Common myeloid progenitor, CD34-positive (primary cell): ENCODE measurements around the gene LRRN3. TPM values are rescaled to one million over a fixed set of nuclear protein-coding genes. Genes with fewer than 3 reads are reported as not detected.

Experiments used
- CTCF ChIA-PET: fragments of 350-600 bp; sonication (Branson Sonifier 250); formaldehyde crosslinking; loops from one replicate; lab custom pipeline; 2021; ENCODE audit warnings: antibody characterized with exemption; lab: Charles Lee
- POLR2A ChIA-PET: fragments of 350-600 bp; sonication (Branson Sonifier 250); formaldehyde crosslinking; loops from one replicate; lab custom pipeline; 2021; ENCODE audit warnings: antibody characterized with exemption; lab: Charles Lee
- DNase-seq, 3 donors: peaks; one replicate each; pipeline versions ENCODE4 v3.0.0 to v3.0.0-alpha.2; 2013
- H3K27ac ChIP-seq, 2 experiments: 1 replicate in 1 of 2; 2 replicates in 1 of 2; pipeline ENCODE4 v1.7.0; 2013; ENCODE audit warnings: inconsistent platforms in 2 of 2, low read length in 2 of 2, mild to moderate bottlenecking in 2 of 2, low read depth in 1 of 2, moderate library complexity in 1 of 2; ENCODE audit not compliant: severe bottlenecking in 2 of 2, insufficient read depth in 1 of 2, poor library complexity in 1 of 2
- H3K27me3 ChIP-seq, 5 experiments: replicated peaks in 2 of 5; 1 replicate in 3 of 5; 2 replicates in 2 of 5; pipeline versions ENCODE4 v1.6.1 to v1.7.0; 2013; ENCODE audit warnings: low read length in 4 of 5, mild to moderate bottlenecking in 2 of 5, moderate library complexity in 2 of 5, inconsistent platforms in 1 of 5; ENCODE audit not compliant: insufficient read depth in 5 of 5, control insufficient read depth in 4 of 5
- H3K36me3 ChIP-seq, 4 experiments: 1 replicate in 2 of 4; 2 replicates in 2 of 4; pipeline versions ENCODE4 v1.6.1 to v1.7.0; 2013; ENCODE audit warnings: low read length in 3 of 4, control low read depth in 1 of 4, mild to moderate bottlenecking in 1 of 4; ENCODE audit not compliant: control insufficient read depth in 4 of 4, insufficient read depth in 4 of 4
- H3K4me1 ChIP-seq, 4 experiments: 1 replicate in 3 of 4; 2 replicates in 1 of 4; pipeline versions ENCODE4 v1.6.1 to v1.7.1; 2013; ENCODE audit warnings: low read length in 3 of 4, mild to moderate bottlenecking in 3 of 4, control low read depth in 1 of 4, inconsistent platforms in 1 of 4, moderate library complexity in 1 of 4; ENCODE audit not compliant: control insufficient read depth in 4 of 4, insufficient read depth in 4 of 4; ENCODE audit errors: control extremely low read depth in 1 of 4
- H3K4me3 ChIP-seq, 7 experiments: 1 replicate in 4 of 7; 2 replicates in 3 of 7; pipeline versions ENCODE4 v1.5.1 to v1.7.0; 2013; ENCODE audit warnings: mild to moderate bottlenecking in 7 of 7, low read length in 6 of 7, moderate library complexity in 6 of 7, inconsistent platforms in 2 of 7, low read depth in 2 of 7, control low read depth in 1 of 7; ENCODE audit not compliant: insufficient read depth in 4 of 7, control insufficient read depth in 1 of 7; ENCODE audit errors: extremely low read depth in 1 of 7
- H3K9me3 ChIP-seq, 5 experiments: 1 replicate in 4 of 5; 2 replicates in 1 of 5; pipeline versions ENCODE4 v1.6.1 to v1.7.1; 2013; ENCODE audit warnings: low read length in 4 of 5, mild to moderate bottlenecking in 2 of 5, inconsistent platforms in 1 of 5, low read depth in 1 of 5, moderate library complexity in 1 of 5; ENCODE audit not compliant: control insufficient read depth in 4 of 5, insufficient read depth in 2 of 5; ENCODE audit errors: control extremely low read depth in 1 of 5
- WGBS: methylation state at CpG from one replicate; pipeline ENCODE4 v1.1.5; 2013; ENCODE audit not compliant: insufficient coverage; 5-methylcytosine and 5-hydroxymethylcytosine counted together
- polyA plus RNA-seq: library from polyadenylated mRNA; unstranded; fragments of 120-200 nt; gene quantifications from one replicate; pipeline ENCODE4 v1.2.1, GENCODE V29; 2013

LRRN3 gene
- 0.38 TPM for polyA plus RNA-seq

GRCh38 chr7:111090846-111091245, at the start of gene LRRN3:
TSS of gene LRRN3 (plus strand) at chr7:111091127. CDS start at chr7:111122773, 31,646 bp downstream.
- Histone ChIP-seq H3K27ac (no peak within 1 kb of the TSS), H3K36me3 (no peaks in the 10 kb centered on the region), H3K4me1 (peaks cover 0 to 4% (median 0%) of the 10 kb centered on the region in 4 experiments), H3K4me3 (no peak within 1 kb of the TSS), H3K9me3 (no peaks in the 10 kb centered on the region), H3K27me3 (no peaks in the 10 kb centered on the region)
- CTCF ChIA-PET: interaction anchor here (0.9 to 1.1 kb wide), 2 partner anchors 8 to 17 kb away, joined by 3 to 4 read pairs; no protein-coding TSS in a partner anchor
- DNase-seq: no peak
- POLR2A ChIA-PET: no interaction called here
- WGBS: 98% methylated on average over 5 of the region's 6 CpGs

GRCh38 chr7:111041577-111041976, 49.4 kb upstream of the LRRN3 start:
- WGBS: 100% methylated on average over 1 of the region's 2 CpGs
- Histone ChIP-seq H3K27me3 (no peaks in the 10 kb centered on the region), H3K27ac (no peak overlapping the region), H3K4me3 (no peak overlapping the region), H3K4me1 (no peaks in the 10 kb centered on the region), H3K36me3 (no peaks in the 10 kb centered on the region), H3K9me3 (no peaks in the 10 kb centered on the region)
- ChIA-PET POLR2A (no interaction called here), CTCF (interaction anchor here (1.0 kb wide), 1 partner anchor 12 kb away, joined by 3 read pairs; no protein-coding TSS in a partner anchor)
- no peak for DNase-seq

GRCh38 chr7:111042842-111043241, 48.1 kb upstream of the LRRN3 start:
- CTCF ChIA-PET: no interaction called here
- H3K36me3 ChIP-seq: no peaks in the 10 kb centered on the region
- H3K27ac ChIP-seq: no peak overlapping the region
- no peaks in the 10 kb centered on the region for H3K27me3 ChIP-seq
- no peak for DNase-seq
- WGBS: no CpG with 5 or more reads among the region's 2 CpGs
- no peaks in the 10 kb centered on the region for H3K4me1 ChIP-seq
- H3K4me3 ChIP-seq: no peak overlapping the region
- POLR2A ChIA-PET: no interaction called here
- H3K9me3 ChIP-seq: no peaks in the 10 kb centered on the region

- Histone ChIP-seq H3K9me3 (no peaks in the 10 kb centered on the region), H3K27ac (no peak overlapping the region), H3K36me3 (no peaks in the 10 kb centered on the region), H3K4me1 (no peaks in the 10 kb centered on the region), H3K27me3 (no peaks in the 10 kb centered on the region), H3K4me3 (no peak overlapping the region)
- DNase-seq: no peak
- POLR2A ChIA-PET: no interaction called here
- CTCF ChIA-PET: no interaction called here
- no CpG with 5 or more reads among the region's 1 CpG for WGBS
Observed at GRCh38 chr7:111043561-111043960, 47.4 kb upstream of the LRRN3 start.

GRCh38 chr7:111045449-111045848, 45.5 kb upstream of the LRRN3 start:
- DNase-seq: no peak
- Histone ChIP-seq H3K27me3 (no peaks in the 10 kb centered on the region), H3K4me1 (no peaks in the 10 kb centered on the region), H3K4me3 (no peak overlapping the region), H3K36me3 (no peaks in the 10 kb centered on the region), H3K27ac (no peak overlapping the region), H3K9me3 (no peaks in the 10 kb centered on the region)
- CTCF ChIA-PET: no interaction called here
- POLR2A ChIA-PET: no interaction called here

- CTCF ChIA-PET: no interaction called here
- H3K27me3 ChIP-seq: no peaks in the 10 kb centered on the region
- no peak overlapping the region for H3K4me3 ChIP-seq
- POLR2A ChIA-PET: no interaction called here
- no peak overlapping the region for H3K27ac ChIP-seq
- DNase-seq: no peak
- H3K36me3 ChIP-seq: no peaks in the 10 kb centered on the region
- H3K4me1 ChIP-seq: no peaks in the 10 kb centered on the region
- H3K9me3 ChIP-seq: no peaks in the 10 kb centered on the region
- WGBS: 100% methylated on average over 1 of the region's 4 CpGs
Observed at GRCh38 chr7:111047595-111047994, 43.3 kb upstream of the LRRN3 start.

GRCh38 chr7:111049971-111050680, 40.8 kb upstream of the LRRN3 start:
- Histone ChIP-seq H3K36me3 (no peaks in the 10 kb centered on the region), H3K4me3 (no peak overlapping the region), H3K27me3 (no peaks in the 10 kb centered on the region), H3K27ac (no peak overlapping the region), H3K9me3 (no peaks in the 10 kb centered on the region), H3K4me1 (peaks cover 0 to 4% (median 2%) of the 10 kb centered on the region in 4 experiments)
- CTCF ChIA-PET: no interaction called here
- POLR2A ChIA-PET: no interaction called here
- WGBS: 92% methylated on average over 2 of the region's 7 CpGs
- no peak for DNase-seq
